Measurements from ENCODE around the gene FNDC3B. TPM values are rescaled to one million over a fixed set of nuclear protein-coding genes. Genes with fewer than 3 reads are reported as not detected.

FNDC3B gene
- total RNA-seq, 4 donors from 2014 or later = 23.9 to 61.9 (median 37.0) TPM

GRCh38 chr3:172305552-172305951, 266.2 kb downstream of the FNDC3B start:
- 81% methylated on average over 2 of the region's 2 CpGs for WGBS
- TF ChIP-seq POLR2A (IDR thresholded peaks at IDR 0.05) (no peak), EP300 (IDR thresholded peaks at IDR 0.05) (no peak), CTCF (IDR thresholded peaks at IDR 0.05) (no peak), POLR2AphosphoS5 (IDR thresholded peaks at IDR 0.05) (no peak)
- Histone ChIP-seq H3K27ac (no peak overlapping the region), H3K27me3 (no peaks in the 10 kb centered on the region), H3K4me3 (no peak overlapping the region), H3K9me3 (no peaks in the 10 kb centered on the region), H3K4me1 (peaks cover 18% of the 10 kb centered on the region), H3K36me3 (peaks cover 40% of the 10 kb centered on the region)
- no peak for DNase-seq (ENCODE audit: low spot score in 2 of 2)

GRCh38 chr3:172305974-172306373, 266.6 kb downstream of the FNDC3B start:
- no peak for DNase-seq (ENCODE audit: low spot score in 2 of 2)
- TF ChIP-seq POLR2AphosphoS5 (IDR thresholded peaks at IDR 0.05) (no peak), CTCF (IDR thresholded peaks at IDR 0.05) (no peak)
- WGBS = 95% methylated on average over 2 of the region's 2 CpGs
- Histone ChIP-seq H3K9me3 (no peaks in the 10 kb centered on the region), H3K36me3 (peaks cover 40% of the 10 kb centered on the region), H3K4me1 (peaks cover 18% of the 10 kb centered on the region), H3K27ac (no peak overlapping the region), H3K27me3 (no peaks in the 10 kb centered on the region), H3K4me3 (no peak overlapping the region)

- TF ChIP-seq POLR2A (IDR thresholded peaks at IDR 0.05) = no peak
- no peak for TF ChIP-seq EP300 (IDR thresholded peaks at IDR 0.05)
- TF ChIP-seq CTCF (IDR thresholded peaks at IDR 0.05) = no peak
- no peak for TF ChIP-seq POLR2AphosphoS5 (IDR thresholded peaks at IDR 0.05)
- WGBS = 74% methylated on average over 5 of the region's 5 CpGs
- Histone ChIP-seq H3K27ac (no peak overlapping the region), H3K27me3 (no peaks in the 10 kb centered on the region), H3K9me3 (no peaks in the 10 kb centered on the region), H3K36me3 (peaks cover 49% of the 10 kb centered on the region), H3K4me1 (peaks cover 18% of the 10 kb centered on the region), H3K4me3 (no peak overlapping the region)
- DNase-seq (ENCODE audit: low spot score in 2 of 2) = no peak
These were observed 267.8 kb downstream of the FNDC3B start for GRCh38 chr3:172307141-172307560.

GRCh38 chr3:172309059-172309458, 269.7 kb downstream of the FNDC3B start:
- H3K27ac ChIP-seq = no peak overlapping the region
- WGBS = 71% methylated on average over 3 of the region's 3 CpGs
- peaks cover 29% of the 10 kb centered on the region for H3K4me1 ChIP-seq
- peaks cover 47% of the 10 kb centered on the region for H3K36me3 ChIP-seq
- TF ChIP-seq POLR2A (IDR thresholded peaks at IDR 0.05) = no peak
- TF ChIP-seq EP300 (IDR thresholded peaks at IDR 0.05) = no peak
- TF ChIP-seq CTCF (IDR thresholded peaks at IDR 0.05) = no peak
- no peak for TF ChIP-seq POLR2AphosphoS5 (IDR thresholded peaks at IDR 0.05)
- DNase-seq (ENCODE audit: low spot score in 2 of 2) = no peak
- H3K27me3 ChIP-seq = no peaks in the 10 kb centered on the region
- no peaks in the 10 kb centered on the region for H3K9me3 ChIP-seq
- H3K4me3 ChIP-seq = no peak overlapping the region

- TF ChIP-seq CTCF (IDR thresholded peaks at IDR 0.05) (no peak), POLR2AphosphoS5 (IDR thresholded peaks at IDR 0.05) (no peak), POLR2A (IDR thresholded peaks at IDR 0.05) (no peak), EP300 (IDR thresholded peaks at IDR 0.05) (no peak)
- Histone ChIP-seq H3K36me3 (peaks cover 42% of the 10 kb centered on the region), H3K4me1 (peaks cover 29% of the 10 kb centered on the region), H3K27me3 (no peaks in the 10 kb centered on the region), H3K9me3 (no peaks in the 10 kb centered on the region), H3K27ac (no peak overlapping the region), H3K4me3 (no peak overlapping the region)
- 93% methylated on average over 7 of the region's 7 CpGs for WGBS
- no peak for DNase-seq (ENCODE audit: low spot score in 2 of 2)
These were observed 270.5 kb downstream of the FNDC3B start for GRCh38 chr3:172309741-172310427.

Data from suprapubic skin (tissue), 4 donors.